22Rv1 (cell line): ENCODE measurements around the gene STK38.

Source experiments
- CTCF ChIP-seq: fragments of 450-650 bp; IDR thresholded peaks from 2 replicates; pipeline ENCODE4 v1.5.1; 2017; ENCODE audit warnings: mild to moderate bottlenecking
- ZFX ChIP-seq: fragments of 450-650 bp; IDR thresholded peaks from 2 replicates; pipeline ENCODE4 v1.6.1; 2017; ENCODE audit warnings: antibody characterized with exemption, borderline replicate concordance

GRCh38 chr6:36445621-36446020 is 101.7 kb downstream of the STK38 start:
- no peak for TF ChIP-seq CTCF
- no peak for TF ChIP-seq ZFX
